Measurements from ENCODE around the gene ST3GAL3. TPM values are rescaled to one million over a fixed set of nuclear protein-coding genes. Genes with fewer than 3 reads are reported as not detected.

The ST3GAL3 gene
- total RNA-seq, 2 donors from 2014 or later = 13.8 to 35.0 TPM

DNA sequence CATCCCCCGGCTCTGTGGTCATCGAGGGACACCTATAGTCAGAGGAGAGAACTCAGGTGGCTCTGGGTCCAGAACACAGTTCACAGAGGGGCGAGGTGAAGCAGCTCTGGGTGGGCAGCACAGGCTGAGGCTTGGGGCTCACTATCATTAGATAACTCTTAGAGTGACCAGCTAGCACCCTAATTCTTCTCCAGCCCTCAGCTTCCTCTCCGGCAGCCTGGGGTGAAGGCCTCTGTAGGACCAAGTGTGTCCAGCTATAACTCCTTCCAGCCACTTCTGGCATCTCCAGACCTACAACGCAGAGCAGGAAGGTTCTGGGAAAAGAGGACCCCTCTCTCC is 227.6 kb downstream of the ST3GAL3 start:
- DNase-seq (ENCODE audit: low spot score) = no peak
- H3K4me3 ChIP-seq = no peak overlapping the region
- 44% methylated on average over 5 of the region's 5 CpGs for WGBS
- no peaks in the 10 kb centered on the region for H3K36me3 ChIP-seq
- H3K27ac ChIP-seq = peak overlapping the region; percentile 75
- H3K9me3 ChIP-seq = no peaks in the 10 kb centered on the region
- no peaks in the 10 kb centered on the region for H3K27me3 ChIP-seq (replicated peaks; ENCODE audit: insufficient read depth)
- intact Hi-C loops (cut with DNase I) = loop anchor here (1.0 to 5.0 kb wide), 2 partner anchors 172 to 408 kb away; no protein-coding TSS in a partner anchor
- TF ChIP-seq POLR2A (IDR thresholded peaks at IDR 0.05) (no peak), POLR2AphosphoS5 (IDR thresholded peaks at IDR 0.05) (no peak), CTCF (IDR thresholded peaks at IDR 0.05) (no peak)
- no peaks in the 10 kb centered on the region for H3K4me1 ChIP-seq (replicated peaks)

GRCh38 chr1:43935711-43936427 is 228.5 kb downstream of the ST3GAL3 start:
- intact Hi-C loops (cut with DNase I) = no loop called here
- H3K27ac ChIP-seq = peak overlapping the region; percentile 75
- H3K27me3 ChIP-seq (replicated peaks; ENCODE audit: insufficient read depth) = no peaks in the 10 kb centered on the region
- no peaks in the 10 kb centered on the region for H3K4me1 ChIP-seq (replicated peaks)
- peak; percentile 58 for DNase-seq (ENCODE audit: low spot score)
- H3K4me3 ChIP-seq = peak overlapping the region; percentile 33 to 47
- no peak for TF ChIP-seq POLR2A (IDR thresholded peaks at IDR 0.05)
- TF ChIP-seq POLR2AphosphoS5 (IDR thresholded peaks at IDR 0.05) = peak; percentile 32
- no peaks in the 10 kb centered on the region for H3K9me3 ChIP-seq
- no peaks in the 10 kb centered on the region for H3K36me3 ChIP-seq
- WGBS = 11% methylated on average over 34 of the region's 48 CpGs

DNA sequence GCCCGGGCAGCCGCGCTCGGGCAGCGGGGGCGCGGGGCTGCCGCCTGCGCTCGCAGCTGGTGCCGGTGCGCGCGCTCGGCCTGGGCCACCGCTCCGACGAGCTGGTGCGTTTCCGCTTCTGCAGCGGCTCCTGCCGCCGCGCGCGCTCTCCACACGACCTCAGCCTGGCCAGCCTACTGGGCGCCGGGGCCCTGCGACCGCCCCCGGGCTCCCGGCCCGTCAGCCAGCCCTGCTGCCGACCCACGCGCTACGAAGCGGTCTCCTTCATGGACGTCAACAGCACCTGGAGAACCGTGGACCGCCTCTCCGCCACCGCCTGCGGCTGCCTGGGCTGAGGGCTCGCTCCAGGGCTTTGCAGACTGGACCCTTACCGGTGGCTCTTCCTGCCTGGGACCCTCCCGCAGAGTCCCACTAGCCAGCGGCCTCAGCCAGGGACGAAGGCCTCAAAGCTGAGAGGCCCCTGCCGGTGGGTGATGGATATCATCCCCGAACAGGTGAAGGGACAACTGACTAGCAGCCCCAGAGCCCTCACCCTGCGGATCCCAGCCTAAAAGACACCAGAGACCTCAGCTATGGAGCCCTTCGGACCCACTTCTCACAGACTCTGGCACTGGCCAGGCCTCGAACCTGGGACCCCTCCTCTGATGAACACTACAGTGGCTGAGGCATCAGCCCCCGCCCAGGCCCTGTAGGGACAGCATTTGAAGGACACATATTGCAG is 229.3 kb downstream of the ST3GAL3 start:
- Histone ChIP-seq H3K9me3 (no peaks in the 10 kb centered on the region), H3K27me3 (replicated peaks; ENCODE audit: insufficient read depth) (no peaks in the 10 kb centered on the region), H3K27ac (peak overlapping the region; percentile 32 to 75), H3K36me3 (no peaks in the 10 kb centered on the region), H3K4me1 (replicated peaks) (no peaks in the 10 kb centered on the region), H3K4me3 (peak overlapping the region; percentile 33 to 47)
- DNase-seq (ENCODE audit: low spot score) = no peak
- intact Hi-C loops (cut with DNase I) = no loop called here
- TF ChIP-seq CTCF (IDR thresholded peaks at IDR 0.05) (peak in 1 of 4 experiments; percentile 37), POLR2AphosphoS5 (IDR thresholded peaks at IDR 0.05) (no peak)
- WGBS = 17% methylated on average over 21 of the region's 56 CpGs

- H3K36me3 ChIP-seq = no peaks in the 10 kb centered on the region
- DNase-seq (ENCODE audit: low spot score) = no peak
- H3K4me1 ChIP-seq (replicated peaks) = no peaks in the 10 kb centered on the region
- H3K27me3 ChIP-seq (replicated peaks; ENCODE audit: insufficient read depth) = no peaks in the 10 kb centered on the region
- H3K9me3 ChIP-seq = no peaks in the 10 kb centered on the region
- intact Hi-C loops (cut with DNase I) = no loop called here
- no peak overlapping the region for H3K4me3 ChIP-seq
- TF ChIP-seq POLR2A (IDR thresholded peaks at IDR 0.05) = no peak
- no peak for TF ChIP-seq CTCF (IDR thresholded peaks at IDR 0.05)
- no peak for TF ChIP-seq POLR2AphosphoS5 (IDR thresholded peaks at IDR 0.05)
- 88% methylated on average over 8 of the region's 8 CpGs for WGBS
- H3K27ac ChIP-seq = no peak overlapping the region
These were observed 230.0 kb downstream of the ST3GAL3 start for GRCh38 chr1:43937179-43937865.

DNA sequence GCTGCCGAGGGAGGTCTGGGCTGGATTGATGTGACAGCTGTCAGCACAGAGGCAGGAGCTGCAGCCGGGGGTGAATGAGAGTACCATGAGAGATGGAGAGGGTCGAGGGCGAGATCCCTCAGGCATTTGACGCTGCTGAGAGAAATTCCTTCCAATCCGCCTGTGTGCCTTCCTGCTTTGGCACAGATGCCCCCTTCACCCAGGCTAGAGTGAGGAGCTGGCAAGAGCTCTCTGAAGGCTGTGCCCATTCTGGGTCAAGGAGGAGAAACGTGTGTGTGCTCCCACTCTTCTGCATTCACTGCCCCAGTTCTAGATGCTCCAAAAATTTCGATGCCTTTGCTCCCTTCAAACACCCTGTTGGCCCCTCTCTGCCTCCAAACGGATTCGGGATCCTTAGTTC is 231.0 kb downstream of the ST3GAL3 start:
- Histone ChIP-seq H3K4me1 (replicated peaks) (no peaks in the 10 kb centered on the region), H3K4me3 (no peak overlapping the region), H3K36me3 (no peaks in the 10 kb centered on the region), H3K27me3 (replicated peaks; ENCODE audit: insufficient read depth) (no peaks in the 10 kb centered on the region), H3K27ac (no peak overlapping the region), H3K9me3 (no peaks in the 10 kb centered on the region)
- DNase-seq (ENCODE audit: low spot score) = no peak
- 77% methylated on average over 10 of the region's 10 CpGs for WGBS
- TF ChIP-seq CTCF (IDR thresholded peaks at IDR 0.05) (no peak), POLR2AphosphoS5 (IDR thresholded peaks at IDR 0.05) (no peak), POLR2A (IDR thresholded peaks at IDR 0.05) (no peak)
- intact Hi-C loops (cut with DNase I) = no loop called here

All from prostate gland (tissue), 2 donors.